Measurements from ENCODE around the gene IRF8.
A peak's percentile ranks its signal among the peaks of the same experiment; 100 is the strongest.

IRF8 gene

GRCh38 chr16:85913688-85914422, 14.9 kb downstream of the IRF8 start:
- no peak for DNase-seq (ENCODE audit: low read depth)
- H3K4me3 ChIP-seq (ENCODE audit: low read depth, low read length) = no peak overlapping the region

DNA sequence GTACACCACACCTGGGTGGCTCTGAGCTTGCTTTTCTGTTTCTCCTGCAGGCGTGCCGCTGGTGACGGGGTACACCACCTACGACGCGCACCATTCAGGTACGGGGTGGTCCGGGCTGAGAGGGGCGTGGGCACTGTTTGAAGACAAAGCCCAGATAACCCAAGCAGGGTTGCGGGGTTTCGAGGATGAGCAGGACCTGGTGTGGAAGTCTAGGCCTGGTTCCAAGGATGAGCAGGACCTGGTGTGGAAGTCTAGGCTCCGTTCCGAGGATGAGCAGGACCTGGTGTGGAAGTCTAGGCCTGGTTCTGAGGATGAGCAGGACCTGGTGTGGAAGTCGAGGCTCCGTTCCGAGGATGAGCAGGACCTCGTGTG, 15.4 kb downstream of the IRF8 start:
- no peak for DNase-seq (ENCODE audit: low read depth)
- TF ChIP-seq CTCF (conservative IDR thresholded peaks at IDR 0.05; ENCODE audit: low read depth, low read length) = no peak
- no peak overlapping the region for H3K4me3 ChIP-seq (ENCODE audit: low read depth, low read length)

More at GRCh38 chr16:85913688-85914422, 14.9 kb downstream of the IRF8 start:
- TF ChIP-seq CTCF (conservative IDR thresholded peaks at IDR 0.05; ENCODE audit: low read depth, low read length) = no peak

- H3K4me3 ChIP-seq (ENCODE audit: low read depth, low read length) = no peak overlapping the region
- no peak for DNase-seq (ENCODE audit: low read depth)
- no peak for TF ChIP-seq CTCF (conservative IDR thresholded peaks at IDR 0.05; ENCODE audit: low read depth, low read length)
Observed at GRCh38 chr16:85915125-85915845, 16.3 kb downstream of the IRF8 start.

DNA sequence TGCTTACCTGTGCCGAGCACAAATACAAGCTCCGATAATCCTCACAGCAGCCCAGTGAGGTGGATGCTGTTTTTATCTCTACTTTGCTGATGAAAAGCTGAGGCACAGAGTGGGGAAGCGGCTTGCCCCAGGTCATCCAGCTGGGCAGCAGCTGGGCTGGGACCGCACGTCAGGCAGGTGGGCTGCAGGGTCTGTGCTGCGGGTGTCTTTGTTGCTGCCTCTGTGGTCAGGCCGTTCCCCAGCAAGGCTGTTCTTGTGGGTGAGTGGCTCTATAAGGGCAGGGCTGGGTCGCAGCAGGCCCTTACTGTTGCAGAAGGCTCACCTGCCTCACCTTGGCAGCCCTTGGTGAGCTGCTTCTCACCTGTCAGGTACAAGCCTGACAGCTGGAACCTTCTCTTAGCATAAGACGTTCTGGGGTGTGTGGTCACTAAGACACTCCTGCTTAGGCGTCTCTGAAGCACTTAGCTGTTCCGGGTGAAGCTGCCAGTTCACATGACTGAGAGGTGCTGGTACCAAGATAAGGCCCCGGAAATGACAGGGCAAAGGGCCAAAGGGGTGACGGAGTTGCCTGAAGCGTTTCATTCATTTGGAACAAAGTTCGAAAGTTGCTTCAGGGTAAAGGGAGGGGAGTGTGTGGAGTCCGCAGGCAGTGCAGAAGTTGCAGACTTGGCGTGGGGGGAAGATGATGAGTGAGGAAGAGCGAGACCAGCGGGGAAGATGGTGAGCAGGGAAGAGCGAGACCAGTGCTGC, 17.4 kb downstream of the IRF8 start:
- no peak overlapping the region for H3K4me3 ChIP-seq (ENCODE audit: low read depth, low read length)
- DNase-seq (ENCODE audit: low read depth) = peak; percentile 37
- no peak for TF ChIP-seq CTCF (conservative IDR thresholded peaks at IDR 0.05; ENCODE audit: low read depth, low read length)

DNA sequence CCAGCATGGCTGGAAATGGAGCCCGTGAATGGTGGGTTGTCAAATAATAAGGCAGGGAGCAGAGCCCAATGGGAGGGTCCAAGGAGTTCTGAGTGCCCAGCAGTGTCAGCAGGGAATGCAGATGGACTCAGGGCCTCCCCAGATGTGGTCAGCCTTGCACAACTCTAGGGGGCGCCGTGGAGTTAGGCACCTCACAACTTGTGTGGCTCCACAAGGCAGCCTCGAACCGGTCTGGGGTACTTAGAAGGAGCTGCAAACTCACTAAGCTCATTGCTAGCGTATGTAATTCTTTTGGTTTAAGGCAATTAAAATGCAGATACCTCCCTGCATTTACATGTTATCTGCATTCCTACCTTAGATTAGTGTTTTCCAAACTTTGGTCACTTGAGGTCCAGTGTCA, 18.1 kb downstream of the IRF8 start:
- H3K4me3 ChIP-seq (ENCODE audit: low read depth, low read length) = no peak overlapping the region
- TF ChIP-seq CTCF (conservative IDR thresholded peaks at IDR 0.05; ENCODE audit: low read depth, low read length) = peak; percentile 23
- no peak for DNase-seq (ENCODE audit: low read depth)

GRCh38 chr16:85917959-85918358, 19.0 kb downstream of the IRF8 start:
- DNase-seq (ENCODE audit: low read depth) = no peak
- TF ChIP-seq CTCF (conservative IDR thresholded peaks at IDR 0.05; ENCODE audit: low read depth, low read length) = no peak
- H3K4me3 ChIP-seq (ENCODE audit: low read depth, low read length) = no peak overlapping the region
